Measurements from ENCODE around the gene ITGB4.

Gene ITGB4

DNA sequence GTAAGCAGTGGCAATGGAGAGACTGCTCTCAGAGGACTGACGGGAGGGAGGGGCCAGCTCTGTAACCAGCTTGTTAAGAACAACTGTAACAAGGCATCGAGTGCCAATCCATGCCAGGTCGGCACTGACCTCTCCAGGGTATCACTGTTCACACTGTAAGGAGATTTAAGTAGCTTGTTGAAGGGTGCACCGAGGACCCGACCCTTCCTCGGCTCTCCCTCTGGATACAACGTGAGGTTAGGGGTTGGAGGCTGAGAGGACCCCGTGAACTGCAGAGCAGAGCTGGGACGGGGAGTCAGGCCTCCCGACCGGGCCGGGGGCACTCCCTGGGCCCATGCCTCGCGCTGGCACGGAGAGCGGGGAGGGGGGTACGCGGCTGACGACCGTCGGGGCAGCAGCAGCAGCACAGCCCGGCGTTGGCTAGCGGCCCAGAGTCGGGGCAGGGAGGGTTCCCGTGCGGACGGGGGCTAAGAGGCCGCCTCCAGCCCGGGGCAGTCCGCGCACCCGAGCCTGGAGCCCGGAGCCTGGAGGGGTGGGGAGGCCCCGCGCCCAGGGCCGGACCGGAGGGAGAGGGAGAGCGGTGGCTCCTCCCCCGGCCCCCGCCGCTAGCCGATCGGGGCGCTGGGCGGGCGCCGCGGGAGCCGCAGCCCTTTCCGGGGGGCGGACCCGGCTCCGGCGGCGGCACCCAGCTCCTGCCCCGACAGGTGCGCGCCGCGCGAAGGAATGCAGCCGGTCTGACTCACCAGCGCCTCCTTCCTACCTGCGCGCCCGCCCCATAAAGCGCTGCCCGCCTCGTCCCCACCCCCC, at the start of gene ITGB4:
TSS of gene ITGB4 (plus strand) at position 804 of the 807 bp plus-strand sequence. CDS start 3,245 bp downstream, outside the sequence.
- no peak for DNase-seq (ENCODE audit: low read depth, low spot score)

- no peak for DNase-seq (ENCODE audit: low read depth, low spot score)
Observed at GRCh38 chr17:75672011-75672410, 49.2 kb upstream of the ITGB4 start.

DNA sequence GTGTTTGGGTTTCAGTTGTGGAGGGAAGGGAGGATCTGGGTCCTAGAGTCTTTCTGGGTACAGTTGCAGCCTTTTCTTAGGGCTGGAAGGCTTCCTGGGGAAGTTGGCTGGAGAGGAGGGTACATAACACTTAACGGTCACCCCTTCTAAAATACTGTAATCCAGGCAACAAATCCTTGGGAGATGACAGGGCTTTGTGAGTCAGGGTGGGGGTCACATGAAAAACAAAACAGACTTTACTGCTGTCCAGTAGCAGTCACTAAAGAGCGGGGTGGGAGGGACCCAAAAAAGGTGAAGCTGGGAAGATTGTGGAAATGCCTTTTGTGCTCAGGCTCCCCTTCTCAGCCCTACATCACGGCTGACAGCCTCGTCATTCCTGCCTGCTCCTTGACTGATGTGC, 47.8 kb upstream of the ITGB4 start:
- no peak for DNase-seq (ENCODE audit: low read depth, low spot score)

DNA sequence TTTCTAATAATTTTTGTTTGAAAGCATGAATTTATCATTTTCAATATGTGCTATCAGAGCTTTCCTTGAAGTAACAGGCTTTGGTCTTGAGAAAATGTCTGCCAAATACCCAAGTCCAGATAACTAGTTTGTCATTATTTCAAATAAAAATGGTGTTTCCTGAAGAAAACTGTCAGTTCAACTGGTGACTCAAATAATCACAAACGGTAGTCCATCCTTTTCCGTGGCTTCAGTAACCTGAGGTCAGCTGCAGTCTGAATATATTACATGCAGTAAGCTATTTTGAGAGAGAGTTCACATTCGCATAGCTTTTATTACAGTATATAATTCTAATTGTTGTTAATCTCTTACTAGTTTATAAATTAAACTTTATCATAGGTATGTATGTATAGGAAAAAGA, 44.8 kb upstream of the ITGB4 start:
- no peak for DNase-seq (ENCODE audit: low read depth, low spot score)

DNA sequence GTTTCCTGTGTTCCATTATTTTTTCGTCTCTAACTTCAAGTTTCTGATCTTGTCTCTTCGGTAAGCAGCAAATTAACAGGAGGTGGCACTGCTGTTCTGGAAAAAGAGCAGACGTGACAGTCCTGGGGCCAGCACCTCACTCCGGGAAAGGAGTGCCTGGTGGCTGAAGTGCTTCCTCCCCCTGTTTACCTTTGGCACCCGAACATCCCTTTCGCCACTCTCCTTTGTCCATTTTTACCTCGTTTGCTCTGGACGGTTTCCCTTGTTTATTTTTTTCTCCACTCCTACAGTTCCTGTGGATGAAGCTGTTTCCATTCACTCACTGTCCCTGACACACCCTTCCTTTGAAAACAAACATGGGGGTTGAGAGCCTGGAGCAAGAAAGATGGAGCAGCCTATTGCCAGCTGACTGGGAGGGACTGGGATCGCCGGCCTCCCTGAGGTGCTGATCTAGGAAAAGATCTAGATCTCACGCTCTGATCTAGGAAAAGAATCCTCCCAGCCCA, 41.5 kb upstream of the ITGB4 start:
- no peak for DNase-seq (ENCODE audit: low read depth, low spot score)

GRCh38 chr17:75680431-75680830, 40.8 kb upstream of the ITGB4 start:
- DNase-seq (ENCODE audit: low read depth, low spot score) = no peak

DNA sequence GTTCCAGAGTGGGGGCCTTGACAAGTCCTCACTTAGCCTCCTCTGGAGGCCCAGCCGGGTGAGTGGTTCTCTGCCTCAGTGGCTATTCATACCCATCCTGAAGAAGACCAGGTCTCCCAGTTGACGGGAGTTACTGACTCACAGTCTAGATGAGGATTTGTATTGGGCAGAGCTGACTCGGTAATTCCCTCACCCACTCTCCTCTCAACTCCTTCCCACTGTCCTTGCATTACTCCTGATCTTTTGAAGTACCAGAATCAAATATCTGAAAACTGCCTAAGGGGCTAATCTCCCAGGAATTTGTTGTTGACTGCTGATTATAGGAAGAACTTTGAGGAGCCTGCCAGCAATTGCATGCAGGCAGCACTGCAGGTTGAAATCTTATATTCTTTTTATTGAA, 40.0 kb upstream of the ITGB4 start:
- no peak for DNase-seq (ENCODE audit: low read depth, low spot score)

DNA sequence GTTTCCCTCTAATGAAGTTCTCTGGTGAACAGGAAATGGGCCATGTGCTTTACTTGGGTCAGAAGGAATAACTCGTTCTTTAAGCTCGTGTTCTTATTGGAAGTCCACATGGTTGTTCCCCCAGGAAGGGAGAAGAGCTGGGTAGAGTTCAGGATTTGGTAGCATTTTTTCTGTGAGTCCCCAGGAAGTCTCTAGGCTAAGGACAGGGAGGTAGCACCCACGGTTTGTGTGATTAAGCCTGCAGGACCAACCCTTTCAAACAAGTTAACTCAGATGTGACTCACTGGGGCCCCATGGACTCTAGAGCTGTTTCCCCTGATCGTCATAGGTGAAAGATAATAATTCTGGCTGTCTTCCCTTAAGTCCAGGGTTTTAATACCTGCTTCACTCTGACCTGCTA, 37.7 kb upstream of the ITGB4 start:
- DNase-seq (ENCODE audit: low read depth, low spot score) = no peak

DNA sequence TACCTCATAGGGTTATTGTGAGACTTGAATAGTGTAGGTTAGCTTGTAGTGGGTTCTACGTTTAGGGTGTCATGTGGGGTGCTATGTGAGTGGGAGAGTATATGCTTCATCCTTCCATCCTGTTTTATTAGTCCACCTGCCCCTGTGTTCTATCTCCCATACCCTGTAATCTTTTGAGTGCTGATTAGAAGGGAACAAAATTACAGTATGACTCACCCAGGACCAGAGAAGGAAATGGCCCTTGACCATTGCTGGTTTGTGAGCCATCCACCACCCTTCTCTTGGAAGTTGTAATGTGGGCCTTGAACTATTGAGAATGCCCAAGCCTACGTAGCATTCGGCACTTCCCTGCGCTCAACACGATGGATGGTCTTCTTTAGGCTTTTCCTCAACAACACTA, 37.0 kb upstream of the ITGB4 start:
- no peak for DNase-seq (ENCODE audit: low read depth, low spot score)

DNA sequence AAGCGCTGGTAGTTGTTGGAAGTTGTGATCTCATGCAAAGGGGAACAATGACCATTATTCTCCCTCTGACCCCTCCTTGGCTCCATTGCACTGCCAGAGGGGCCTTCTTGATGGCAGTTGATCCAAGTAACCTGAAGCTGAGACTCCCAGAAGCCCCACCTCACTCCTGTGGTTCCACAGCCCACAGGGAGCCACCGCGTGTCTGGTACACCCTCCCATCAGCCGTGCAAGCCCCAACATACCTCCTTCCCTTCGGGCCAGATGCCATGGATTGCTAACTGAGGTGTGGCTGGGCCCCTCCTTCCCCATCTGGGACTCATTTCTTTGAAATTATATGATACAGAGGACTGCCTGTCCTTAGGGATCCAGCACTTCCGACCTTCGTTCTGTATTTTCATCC, 36.3 kb upstream of the ITGB4 start:
- no peak for DNase-seq (ENCODE audit: low read depth, low spot score)

GRCh38 chr17:75685499-75685898, 35.8 kb upstream of the ITGB4 start:
- DNase-seq (ENCODE audit: low read depth, low spot score) = no peak

- DNase-seq (ENCODE audit: low read depth, low spot score) = no peak
Observed at GRCh38 chr17:75688209-75688825, 32.9 kb upstream of the ITGB4 start.

GRCh38 chr17:75689441-75689873, 31.8 kb upstream of the ITGB4 start:
- no peak for DNase-seq (ENCODE audit: low read depth, low spot score)

DNA sequence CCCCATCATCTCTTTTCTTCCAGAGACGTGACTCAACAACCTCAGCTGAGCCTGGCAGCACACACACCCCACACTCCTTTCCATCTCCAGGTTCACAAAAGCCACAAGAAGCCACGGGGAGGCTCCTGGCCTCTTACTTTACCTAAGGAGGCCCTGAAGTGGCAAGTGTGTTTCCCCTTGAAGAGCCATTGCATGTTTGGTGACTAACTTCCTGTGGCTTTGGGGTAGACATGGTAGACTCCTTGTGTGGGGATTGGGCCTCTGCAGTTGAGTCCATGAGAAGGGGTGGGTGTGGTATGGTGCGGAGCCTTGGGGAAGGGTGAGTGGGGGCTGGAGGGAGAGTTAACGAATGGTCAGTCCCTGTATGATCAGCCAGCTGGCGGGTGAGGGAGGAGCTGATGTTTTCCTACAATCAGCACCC, 29.9 kb upstream of the ITGB4 start:
- DNase-seq (ENCODE audit: low read depth, low spot score) = no peak

DNA sequence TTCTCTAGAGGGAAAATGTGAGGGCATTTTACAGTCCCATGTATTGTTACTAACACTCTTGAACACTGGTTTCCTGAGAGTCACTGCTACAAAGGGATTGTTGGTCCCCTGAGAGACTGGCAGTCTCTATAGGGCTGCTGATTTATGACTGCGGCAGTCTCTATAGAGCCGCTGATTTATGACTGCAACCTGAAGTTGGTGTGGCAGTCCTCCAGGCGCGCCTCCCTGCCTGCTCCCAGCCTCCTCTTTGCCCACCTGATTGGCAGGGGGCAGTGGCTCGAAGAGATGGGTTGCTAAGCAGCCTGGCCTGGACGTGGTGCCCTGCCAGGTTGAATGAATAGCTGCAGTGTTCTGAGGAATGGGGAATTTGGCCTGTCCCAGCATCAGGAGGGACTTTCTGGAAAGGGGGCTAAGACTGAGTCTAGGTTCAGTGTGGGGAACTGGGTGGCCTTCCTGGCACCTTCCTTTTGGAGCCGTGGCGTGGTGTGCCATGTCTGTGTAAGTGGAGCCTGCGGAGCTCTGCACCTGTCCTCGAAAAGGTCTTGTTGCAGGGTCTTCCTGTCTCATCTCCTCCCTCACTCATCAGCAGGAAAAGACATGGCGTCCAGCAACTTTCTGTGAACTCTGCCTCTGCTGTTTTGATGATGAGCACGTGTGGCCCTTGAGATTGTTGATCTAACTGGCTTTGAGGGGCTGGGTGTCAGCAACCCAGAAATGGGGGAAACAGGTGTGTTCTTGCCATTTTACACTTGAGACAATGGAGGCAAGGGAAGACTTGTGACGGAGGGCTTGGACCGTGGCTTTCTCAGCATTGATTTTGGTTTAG, 29.2 kb upstream of the ITGB4 start:
- DNase-seq (ENCODE audit: low read depth, low spot score) = no peak

DNA sequence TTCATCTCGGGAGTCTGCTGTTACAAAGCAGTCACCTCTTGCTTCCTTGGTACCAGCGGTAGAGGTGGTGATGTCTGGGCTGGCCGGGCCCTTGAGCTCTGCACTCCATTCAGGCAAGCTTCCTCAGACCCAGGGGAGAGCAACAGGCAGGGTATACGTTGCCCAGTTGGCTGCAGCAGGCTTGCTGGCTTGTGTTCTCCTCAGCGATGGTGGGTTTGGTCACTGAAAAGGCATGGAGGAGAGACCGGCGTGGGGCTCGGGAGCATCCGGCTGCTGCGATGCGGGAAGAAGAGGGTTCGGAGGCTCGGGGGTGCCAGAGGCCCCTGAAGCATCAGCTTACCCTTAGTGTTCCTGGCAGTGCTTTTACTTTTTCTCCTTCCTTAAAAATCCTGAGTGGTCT, 28.3 kb upstream of the ITGB4 start:
- DNase-seq (ENCODE audit: low read depth, low spot score) = no peak

- peak; percentile 83 for DNase-seq (ENCODE audit: low read depth, low spot score)
Observed at GRCh38 chr17:75693500-75694481, 27.5 kb upstream of the ITGB4 start.

DNA sequence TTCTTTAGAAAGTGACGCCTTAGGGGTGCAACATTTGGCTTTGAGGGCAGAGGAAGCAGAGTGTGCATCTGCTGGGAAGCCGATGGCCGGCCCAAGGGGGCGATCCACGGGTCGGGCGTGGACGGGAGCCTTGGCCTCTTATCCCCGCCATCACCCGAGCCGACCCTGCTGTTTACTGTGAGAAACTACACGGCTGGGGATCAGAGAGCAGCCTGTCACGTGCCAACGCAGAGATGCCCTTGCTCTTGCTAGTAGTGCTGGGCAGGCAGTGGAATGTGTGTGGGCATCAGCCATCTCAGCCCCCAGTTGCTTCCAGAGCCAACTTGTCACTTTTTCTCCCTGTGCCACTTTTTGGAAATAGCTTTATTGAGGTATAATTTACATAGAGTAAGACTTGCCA, 26.7 kb upstream of the ITGB4 start:
- no peak for DNase-seq (ENCODE audit: low read depth, low spot score)

- DNase-seq (ENCODE audit: low read depth, low spot score) = no peak
Observed at GRCh38 chr17:75695141-75695829, 26.0 kb upstream of the ITGB4 start.

GRCh38 chr17:75695830-75696271, 25.4 kb upstream of the ITGB4 start:
- no peak for DNase-seq (ENCODE audit: low read depth, low spot score)
